ENCODE results near the gene RGS7.

DNA sequence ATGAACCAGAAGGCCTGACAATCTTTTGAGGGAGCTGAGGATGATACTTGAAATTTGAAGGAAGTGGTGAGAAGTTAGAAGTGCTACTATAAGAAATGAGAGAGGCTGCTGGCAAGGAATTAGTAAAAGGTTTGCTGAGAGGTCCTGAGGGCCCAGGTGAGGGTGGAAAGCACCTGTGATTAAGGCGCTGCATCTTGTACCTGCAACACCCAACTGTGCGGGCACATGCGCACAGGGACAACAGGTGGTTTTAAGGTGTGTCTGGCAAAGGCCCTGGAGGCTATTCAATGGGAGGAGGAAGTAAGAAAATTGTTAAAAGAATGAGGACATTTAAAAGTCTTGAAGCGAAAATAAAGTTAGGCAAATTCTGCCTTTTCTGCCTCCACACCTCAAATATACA lies 349.3 kb downstream of the RGS7 start:
- TF ChIP-seq, protein P1, sequence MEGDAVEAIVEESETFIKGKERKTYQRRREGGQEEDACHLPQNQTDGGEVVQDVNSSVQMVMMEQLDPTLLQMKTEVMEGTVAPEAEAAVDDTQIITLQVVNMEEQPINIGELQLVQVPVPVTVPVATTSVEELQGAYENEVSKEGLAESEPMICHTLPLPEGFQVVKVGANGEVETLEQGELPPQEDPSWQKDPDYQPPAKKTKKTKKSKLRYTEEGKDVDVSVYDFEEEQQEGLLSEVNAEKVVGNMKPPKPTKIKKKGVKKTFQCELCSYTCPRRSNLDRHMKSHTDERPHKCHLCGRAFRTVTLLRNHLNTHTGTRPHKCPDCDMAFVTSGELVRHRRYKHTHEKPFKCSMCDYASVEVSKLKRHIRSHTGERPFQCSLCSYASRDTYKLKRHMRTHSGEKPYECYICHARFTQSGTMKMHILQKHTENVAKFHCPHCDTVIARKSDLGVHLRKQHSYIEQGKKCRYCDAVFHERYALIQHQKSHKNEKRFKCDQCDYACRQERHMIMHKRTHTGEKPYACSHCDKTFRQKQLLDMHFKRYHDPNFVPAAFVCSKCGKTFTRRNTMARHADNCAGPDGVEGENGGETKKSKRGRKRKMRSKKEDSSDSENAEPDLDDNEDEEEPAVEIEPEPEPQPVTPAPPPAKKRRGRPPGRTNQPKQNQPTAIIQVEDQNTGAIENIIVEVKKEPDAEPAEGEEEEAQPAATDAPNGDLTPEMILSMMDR (IDR thresholded peaks at IDR 0.05) = no peak
- TF ChIP-seq, protein P2, sequence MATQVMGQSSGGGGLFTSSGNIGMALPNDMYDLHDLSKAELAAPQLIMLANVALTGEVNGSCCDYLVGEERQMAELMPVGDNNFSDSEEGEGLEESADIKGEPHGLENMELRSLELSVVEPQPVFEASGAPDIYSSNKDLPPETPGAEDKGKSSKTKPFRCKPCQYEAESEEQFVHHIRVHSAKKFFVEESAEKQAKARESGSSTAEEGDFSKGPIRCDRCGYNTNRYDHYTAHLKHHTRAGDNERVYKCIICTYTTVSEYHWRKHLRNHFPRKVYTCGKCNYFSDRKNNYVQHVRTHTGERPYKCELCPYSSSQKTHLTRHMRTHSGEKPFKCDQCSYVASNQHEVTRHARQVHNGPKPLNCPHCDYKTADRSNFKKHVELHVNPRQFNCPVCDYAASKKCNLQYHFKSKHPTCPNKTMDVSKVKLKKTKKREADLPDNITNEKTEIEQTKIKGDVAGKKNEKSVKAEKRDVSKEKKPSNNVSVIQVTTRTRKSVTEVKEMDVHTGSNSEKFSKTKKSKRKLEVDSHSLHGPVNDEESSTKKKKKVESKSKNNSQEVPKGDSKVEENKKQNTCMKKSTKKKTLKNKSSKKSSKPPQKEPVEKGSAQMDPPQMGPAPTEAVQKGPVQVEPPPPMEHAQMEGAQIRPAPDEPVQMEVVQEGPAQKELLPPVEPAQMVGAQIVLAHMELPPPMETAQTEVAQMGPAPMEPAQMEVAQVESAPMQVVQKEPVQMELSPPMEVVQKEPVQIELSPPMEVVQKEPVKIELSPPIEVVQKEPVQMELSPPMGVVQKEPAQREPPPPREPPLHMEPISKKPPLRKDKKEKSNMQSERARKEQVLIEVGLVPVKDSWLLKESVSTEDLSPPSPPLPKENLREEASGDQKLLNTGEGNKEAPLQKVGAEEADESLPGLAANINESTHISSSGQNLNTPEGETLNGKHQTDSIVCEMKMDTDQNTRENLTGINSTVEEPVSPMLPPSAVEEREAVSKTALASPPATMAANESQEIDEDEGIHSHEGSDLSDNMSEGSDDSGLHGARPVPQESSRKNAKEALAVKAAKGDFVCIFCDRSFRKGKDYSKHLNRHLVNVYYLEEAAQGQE (IDR thresholded peaks at IDR 0.05; ENCODE audit: insufficient read depth in 1 of 2, low read depth in 2 of 2, low read length in 1 of 2) = no peak
- TF ChIP-seq POLR2AphosphoS5 (IDR thresholded peaks at IDR 0.05; ENCODE audit: low read depth, low read length) = no peak
